GM19099 (cell line): ENCODE data around the gene KLK1.
"Not testable (repeated sequence)": the region's sequence is repeated elsewhere in the genome, so short reads cannot be mapped to it uniquely, and the experiment has no call there.

Experiments used
- POLR2A ChIP-seq: IDR thresholded peaks from 3 replicates; pipeline ENCODE4 v1.6.1; 2011; ENCODE audit warnings: low read depth; ENCODE audit not compliant: insufficient read length; ENCODE audit errors: extremely low read depth

KLK1 gene

DNA sequence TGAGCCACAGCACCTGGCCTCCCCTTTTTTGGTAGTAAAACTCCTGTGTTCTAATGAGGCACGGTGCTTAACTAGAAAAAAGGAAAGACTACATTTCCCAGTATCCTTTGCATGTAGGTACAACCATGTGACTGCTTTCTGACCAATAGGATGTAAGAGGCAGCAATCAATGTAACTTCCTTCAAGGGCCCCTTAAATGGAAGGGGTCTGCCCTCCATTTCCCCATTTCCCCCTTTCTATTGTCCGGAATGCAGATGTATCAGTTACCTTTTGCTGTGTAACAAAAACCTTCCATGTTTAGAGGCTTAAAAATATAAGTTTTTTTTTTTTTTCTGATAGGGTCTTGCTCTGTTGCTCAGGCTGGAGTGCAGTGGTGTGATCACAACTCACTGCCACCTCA is 51.1 kb downstream of the KLK1 start:
- TF ChIP-seq POLR2A, result no peak

DNA sequence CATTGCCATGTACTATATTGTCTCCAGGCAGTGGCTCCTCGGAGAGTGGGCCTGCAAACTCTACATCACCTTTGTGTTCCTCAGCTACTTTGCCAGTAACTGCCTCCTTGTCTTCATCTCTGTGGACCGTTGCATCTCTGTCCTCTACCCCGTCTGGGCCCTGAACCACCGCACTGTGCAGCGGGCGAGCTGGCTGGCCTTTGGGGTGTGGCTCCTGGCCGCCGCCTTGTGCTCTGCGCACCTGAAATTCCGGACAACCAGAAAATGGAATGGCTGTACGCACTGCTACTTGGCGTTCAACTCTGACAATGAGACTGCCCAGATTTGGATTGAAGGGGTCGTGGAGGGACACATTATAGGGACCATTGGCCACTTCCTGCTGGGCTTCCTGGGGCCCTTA is 52.7 kb downstream of the KLK1 start:
- no peak for TF ChIP-seq POLR2A

DNA sequence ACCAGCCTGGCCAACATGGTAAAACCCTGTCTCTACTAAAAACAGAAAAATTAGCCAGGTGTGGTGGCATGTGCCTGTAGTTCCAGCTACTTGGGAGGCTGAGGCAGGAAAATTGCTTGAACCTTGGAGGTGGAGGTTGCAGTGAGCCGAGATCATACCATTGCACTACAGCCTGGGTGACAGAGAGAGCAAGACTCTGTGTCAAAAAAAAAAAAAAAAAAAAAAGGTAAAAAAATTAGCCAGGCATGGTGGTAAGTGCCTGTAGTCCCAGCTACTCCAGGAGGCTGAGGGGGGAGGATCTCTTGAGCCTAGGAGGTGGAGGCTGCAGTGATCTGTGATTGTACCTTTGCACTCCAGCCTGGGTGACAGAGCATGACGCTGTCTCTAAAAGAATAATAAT is 53.4 kb downstream of the KLK1 start, which contains the start of gene GPR32:
Gene GPR32, plus strand, starts transcription at position 301 of the 400 bp plus-strand sequence. CDS start 137 bp downstream, outside the sequence.
- not testable (repeated sequence) for TF ChIP-seq POLR2A
